HepG2 (cell line): ENCODE data around the gene CCDC144A.

ENCODE experiments used
- NFYC ChIP-seq: IDR thresholded peaks from 2 replicates; pipeline ENCODE4 v1.6.1; 2016; ENCODE audit warnings: missing genetic modification reagents, missing compliant biosample characterization
- POLR2AphosphoS5 ChIP-seq: IDR thresholded peaks from 2 replicates; pipeline ENCODE4 v1.6.1; 2012; ENCODE audit warnings: low read depth, low read length
- SKI ChIP-seq: fragments of 450-650 bp; IDR thresholded peaks from one replicate; pipeline ENCODE4 v1.6.1; 2018; ENCODE audit warnings: mild to moderate bottlenecking; ENCODE audit not compliant: partially characterized antibody
- ZNF460 ChIP-seq: sonication (generic); formaldehyde crosslinking; IDR thresholded peaks from 2 replicates; pipeline ENCODE4 v1.5.1; 2020; ENCODE audit warnings: missing genetic modification reagents, mild to moderate bottlenecking, borderline replicate concordance
- TF ChIP-seq, protein P1 (sequence below): IDR thresholded peaks from 2 replicates; pipeline ENCODE4 v1.6.1; 2016; ENCODE audit warnings: missing genetic modification reagents, missing compliant biosample characterization

DNA sequence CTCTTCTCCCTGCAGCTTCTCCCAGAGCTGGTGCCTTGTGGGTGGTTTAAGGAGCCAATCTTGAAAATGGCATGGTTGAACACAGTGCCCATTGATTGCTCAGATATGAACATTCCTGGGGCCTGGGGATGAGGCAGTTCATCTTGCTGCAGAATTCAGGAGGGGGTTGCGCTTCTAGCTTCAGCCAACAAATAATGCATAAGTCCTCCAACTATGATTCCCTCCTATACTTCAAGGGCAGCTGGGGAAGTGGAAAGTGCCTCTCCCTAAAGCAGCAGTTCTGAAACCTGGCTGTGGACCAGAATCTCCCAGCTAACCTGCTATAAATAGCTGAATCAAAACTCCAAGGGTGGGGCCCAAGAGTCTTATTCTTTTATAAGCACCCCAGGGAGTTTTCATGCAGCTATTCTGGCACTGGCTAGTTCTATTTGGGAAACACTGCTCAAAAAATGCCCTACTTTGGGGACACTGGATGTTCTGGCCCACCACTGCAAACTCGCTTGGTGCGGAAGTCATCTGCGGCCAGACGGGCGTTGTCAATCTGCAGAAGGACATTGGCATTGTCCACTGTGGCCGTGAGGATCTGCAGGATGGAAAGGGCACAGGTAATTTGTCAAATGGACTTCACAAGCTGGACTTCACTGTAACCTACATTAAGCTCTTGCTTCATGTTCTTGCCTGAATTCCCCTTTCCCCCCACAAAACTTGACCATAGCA, 130.3 kb downstream of the CCDC144A start:
- TF ChIP-seq, protein P1, sequence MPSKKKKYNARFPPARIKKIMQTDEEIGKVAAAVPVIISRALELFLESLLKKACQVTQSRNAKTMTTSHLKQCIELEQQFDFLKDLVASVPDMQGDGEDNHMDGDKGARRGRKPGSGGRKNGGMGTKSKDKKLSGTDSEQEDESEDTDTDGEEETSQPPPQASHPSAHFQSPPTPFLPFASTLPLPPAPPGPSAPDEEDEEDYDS (CRISPR knock-in tag) = no peak
- no peak for TF ChIP-seq SKI
- no peak for TF ChIP-seq POLR2AphosphoS5
- TF ChIP-seq NFYC (CRISPR knock-in tag) = no peak
- TF ChIP-seq ZNF460 (CRISPR knock-in tag) = no peak
